SH-SY5Y (cell line): ENCODE data around the gene USP7.

Source experiments
- GATA2 ChIP-seq: IDR thresholded peaks from 2 replicates; pipeline ENCODE4 v1.6.1; 2011; ENCODE audit warnings: mild to moderate bottlenecking, low read depth, low read length
- GATA3 ChIP-seq: IDR thresholded peaks from 2 replicates; pipeline ENCODE4 v1.6.1; 2011; ENCODE audit warnings: low read depth, mild to moderate bottlenecking, low read length, moderate library complexity

The USP7 gene

GRCh38 chr16:8959921-8960787 is 3.6 kb downstream of the USP7 start:
- no peak for TF ChIP-seq GATA2
- no peak for TF ChIP-seq GATA3

DNA sequence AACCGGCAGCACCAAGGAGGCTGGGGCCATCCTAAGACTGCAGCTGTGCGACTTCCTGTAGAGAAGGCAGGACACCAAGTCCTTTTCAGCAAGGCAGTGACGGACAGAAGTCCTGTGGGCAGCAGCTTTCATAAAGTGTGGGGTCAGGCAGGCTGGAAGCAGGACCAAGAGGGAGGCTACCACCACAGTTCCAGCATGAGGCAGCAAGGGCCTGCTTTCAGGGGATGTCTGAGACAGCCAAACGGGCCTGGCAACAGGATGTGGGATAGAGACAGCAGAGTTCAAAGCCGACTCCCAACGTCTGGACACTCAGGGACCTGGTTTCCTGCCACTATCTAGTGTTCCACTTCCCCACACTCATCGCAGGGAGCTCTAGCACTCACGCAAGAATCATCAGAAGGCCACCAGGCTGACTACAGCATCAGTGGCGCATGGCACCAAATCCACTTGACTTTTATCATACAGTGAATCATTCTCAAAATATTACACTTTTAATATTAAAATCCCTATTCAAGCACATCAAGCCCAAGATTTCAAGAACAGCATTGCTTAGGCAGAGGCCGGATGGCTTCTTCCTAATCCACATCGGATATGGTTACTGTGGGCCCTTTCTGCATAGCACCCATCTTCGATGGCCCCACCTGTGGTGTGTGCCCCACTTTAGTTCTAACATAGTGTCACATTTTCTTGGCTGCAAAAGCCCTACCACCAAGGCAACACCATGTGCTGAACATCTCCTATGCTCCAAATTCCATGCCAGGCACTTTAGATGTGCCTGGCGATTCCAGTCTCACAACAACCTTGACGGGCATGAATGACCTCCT is 5.2 kb downstream of the USP7 start:
- TF ChIP-seq GATA3 (no peak), GATA2 (no peak)

DNA sequence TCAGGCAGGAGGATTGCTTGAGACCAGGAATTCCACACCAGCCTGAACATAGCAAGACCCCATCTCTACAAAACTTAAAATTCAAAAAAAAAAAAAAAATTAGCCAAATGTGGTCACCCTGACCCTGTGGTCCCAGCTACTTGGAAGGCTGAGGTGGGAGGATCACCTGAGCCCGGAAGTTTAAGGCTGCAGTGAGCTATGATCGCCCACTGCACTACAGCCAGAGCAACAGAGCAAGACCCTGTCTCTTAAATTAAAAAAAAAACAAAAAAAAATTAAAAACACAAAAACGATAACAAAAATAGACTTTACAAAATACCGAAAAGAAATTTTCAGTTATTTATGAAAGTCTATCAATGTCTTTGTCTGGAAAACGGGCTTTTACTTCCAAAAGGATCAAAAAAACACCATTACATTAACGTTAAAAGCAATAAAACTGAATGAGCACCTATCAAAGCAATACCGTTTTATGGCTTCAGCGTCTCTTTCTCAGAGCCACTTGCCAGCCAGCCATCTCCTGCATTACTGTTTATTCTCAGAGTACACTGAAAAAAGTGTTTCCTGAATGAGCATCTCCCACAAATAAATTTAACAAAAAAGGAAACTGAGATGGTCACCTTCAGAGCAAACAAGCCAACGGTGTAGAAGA is 6.1 kb downstream of the USP7 start:
- TF ChIP-seq GATA3 (no peak), GATA2 (no peak)

GRCh38 chr16:8957063-8957397 is 6.7 kb downstream of the USP7 start:
- no peak for TF ChIP-seq GATA3
- no peak for TF ChIP-seq GATA2

- no peak for TF ChIP-seq GATA3
- no peak for TF ChIP-seq GATA2
Observed at GRCh38 chr16:8956265-8957062, 7.2 kb downstream of the USP7 start.

GRCh38 chr16:8955828-8956227 is 7.9 kb downstream of the USP7 start:
- TF ChIP-seq GATA3 (no peak), GATA2 (no peak)

DNA sequence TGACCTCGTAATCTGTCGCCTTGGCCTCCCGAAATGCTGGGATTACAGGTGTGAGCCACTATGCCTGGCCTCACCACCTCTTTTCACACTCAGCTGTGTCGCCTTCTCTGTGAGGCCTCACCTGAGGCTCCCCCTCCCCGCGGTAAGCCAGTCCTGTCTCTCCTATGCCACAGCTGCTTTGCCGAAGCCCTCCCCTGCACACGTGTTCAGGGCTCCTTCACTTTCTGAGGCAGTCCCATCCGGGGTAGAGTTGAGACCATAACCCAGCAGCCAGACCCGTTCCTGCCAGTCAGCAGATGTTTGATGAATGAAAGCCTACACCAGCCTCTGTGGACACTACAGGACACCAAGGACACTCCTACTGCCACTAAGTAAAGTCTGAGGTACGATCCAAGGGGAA is 10.6 kb downstream of the USP7 start:
- TF ChIP-seq GATA3 (no peak), GATA2 (no peak)

GRCh38 chr16:8952281-8952751 is 11.4 kb downstream of the USP7 start:
- TF ChIP-seq GATA3 = no peak
- no peak for TF ChIP-seq GATA2

- TF ChIP-seq GATA3 (no peak), GATA2 (no peak)
Observed at GRCh38 chr16:8951447-8952280, 12.0 kb downstream of the USP7 start.

DNA sequence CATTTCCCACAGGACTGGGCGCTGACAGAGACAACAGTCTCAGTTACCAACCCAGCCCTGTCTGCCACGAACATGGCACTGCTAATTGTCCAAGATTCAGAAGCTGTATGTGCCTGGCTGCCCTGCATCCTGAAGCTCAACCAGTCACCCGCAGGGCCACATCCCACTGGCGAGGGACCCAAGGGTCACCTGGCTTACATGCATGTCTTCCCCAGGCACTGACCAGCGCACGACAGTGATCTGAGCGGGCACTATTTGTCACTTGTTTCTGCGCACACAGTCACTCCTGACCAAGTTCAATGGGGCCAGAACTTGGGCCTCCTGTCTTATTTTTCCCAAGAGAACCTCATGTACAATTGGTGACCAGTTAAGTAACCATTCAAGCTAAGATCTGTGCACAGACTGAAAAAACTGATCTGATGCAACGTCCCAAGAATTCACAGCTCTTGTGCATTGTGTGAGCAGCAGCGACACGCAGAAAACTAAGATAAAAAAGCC is 13.1 kb downstream of the USP7 start:
- TF ChIP-seq GATA3 (no peak), GATA2 (no peak)

DNA sequence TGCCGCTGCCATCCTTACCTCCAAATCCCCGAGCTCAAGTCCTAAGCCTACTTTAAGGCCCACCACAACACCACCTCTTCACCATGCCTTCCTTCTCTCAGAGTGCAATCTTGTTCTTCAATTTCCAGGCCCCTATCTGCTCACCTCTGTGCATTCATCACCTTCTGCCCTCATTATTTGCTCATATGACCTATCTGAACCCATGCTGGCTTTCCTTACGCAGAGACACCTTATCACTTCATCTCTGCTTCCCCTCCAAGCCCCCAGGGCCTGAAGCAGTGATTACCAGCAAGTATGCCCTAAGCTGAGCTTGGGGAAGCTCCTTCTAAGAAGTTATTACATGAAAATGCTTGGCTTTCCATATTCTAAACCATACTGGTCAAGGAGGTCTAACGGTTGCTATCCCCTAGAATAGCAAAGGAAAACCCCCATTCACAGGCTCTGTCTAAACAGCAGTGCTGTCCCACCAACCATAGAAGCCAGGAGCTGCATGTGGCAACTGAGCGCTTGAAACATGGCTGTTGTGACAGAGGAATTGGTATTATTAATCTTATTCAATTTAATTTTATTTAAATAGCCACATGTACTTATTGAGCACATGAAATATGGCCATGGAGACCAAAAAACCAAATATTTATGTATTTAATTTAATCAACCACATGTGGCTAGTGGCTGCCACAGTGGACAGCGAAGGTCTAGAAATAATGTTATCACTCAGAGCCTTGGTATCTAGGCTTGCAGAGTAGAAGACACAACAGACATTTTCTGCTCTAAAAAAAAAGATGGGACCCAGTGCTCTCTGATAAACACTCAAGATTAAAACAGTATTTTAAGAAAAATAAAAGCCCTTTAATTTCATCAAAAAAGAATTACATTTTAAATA is 13.9 kb downstream of the USP7 start:
- TF ChIP-seq GATA3 (no peak), GATA2 (no peak)

- TF ChIP-seq GATA2 (no peak), GATA3 (no peak)
Observed at GRCh38 chr16:8948831-8949230, 14.9 kb downstream of the USP7 start.
